Stimulated activated CD4-positive, alpha-beta T cell treated with anti-CD3 and anti-CD28 coated beads, TNF-alpha, amount 100 ng/mL, for 4 hours (primary cell): ENCODE data around the gene MAEA.
A peak's percentile ranks its signal among the peaks of the same experiment; 100 is the strongest.

Source experiments
- DNase-seq, 3 experiments: peaks; one replicate each; pipeline ENCODE4 v3.0.0-alpha.2; 2020; ENCODE audit warnings: low read depth in 3 of 3

MAEA gene

GRCh38 chr4:1300466-1301455 lies 11.1 kb downstream of the MAEA start:
- DNase-seq: no peak

DNA sequence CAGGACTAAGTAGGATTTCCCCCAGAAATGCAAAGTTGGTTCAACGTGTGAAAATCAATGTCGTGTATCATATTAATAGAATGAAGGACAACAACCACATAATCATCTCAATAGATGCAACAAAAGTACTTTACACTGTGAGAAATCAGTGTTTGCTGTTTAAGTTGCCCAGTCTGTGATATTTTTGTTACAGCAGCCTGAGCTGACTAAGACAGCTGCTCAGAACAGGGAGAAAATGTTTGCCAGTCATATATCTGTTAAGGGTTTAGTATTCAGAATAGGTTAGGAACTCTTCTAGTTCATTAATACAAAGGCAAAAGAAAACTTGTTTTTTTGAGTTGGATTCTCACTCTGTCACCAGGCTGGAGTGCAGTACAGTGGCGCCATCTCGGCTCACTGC lies 12.5 kb downstream of the MAEA start:
- DNase-seq: no peak

DNA sequence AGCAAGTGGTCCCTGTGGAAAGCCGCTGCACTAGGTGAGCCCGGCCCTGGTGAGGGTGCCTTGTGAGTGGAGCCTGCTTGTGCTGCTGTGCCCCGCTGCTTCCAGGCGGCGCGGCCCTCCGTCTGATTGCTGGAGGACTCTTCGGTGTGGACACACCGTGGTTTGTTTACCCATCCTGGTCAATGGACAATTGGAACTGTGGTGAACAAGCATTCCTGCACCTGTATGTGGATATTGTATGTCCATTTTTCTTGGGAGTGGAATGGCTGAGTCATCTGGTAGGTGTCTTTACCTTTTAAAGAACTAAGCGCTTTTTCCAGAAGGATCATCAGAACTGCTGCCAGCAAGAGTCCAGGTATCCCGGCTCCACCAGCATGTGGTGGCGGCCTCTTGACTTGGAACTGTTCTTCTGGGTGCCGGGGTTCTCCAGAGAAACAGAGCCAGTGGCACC lies 15.6 kb downstream of the MAEA start:
- DNase-seq: no peak

DNA sequence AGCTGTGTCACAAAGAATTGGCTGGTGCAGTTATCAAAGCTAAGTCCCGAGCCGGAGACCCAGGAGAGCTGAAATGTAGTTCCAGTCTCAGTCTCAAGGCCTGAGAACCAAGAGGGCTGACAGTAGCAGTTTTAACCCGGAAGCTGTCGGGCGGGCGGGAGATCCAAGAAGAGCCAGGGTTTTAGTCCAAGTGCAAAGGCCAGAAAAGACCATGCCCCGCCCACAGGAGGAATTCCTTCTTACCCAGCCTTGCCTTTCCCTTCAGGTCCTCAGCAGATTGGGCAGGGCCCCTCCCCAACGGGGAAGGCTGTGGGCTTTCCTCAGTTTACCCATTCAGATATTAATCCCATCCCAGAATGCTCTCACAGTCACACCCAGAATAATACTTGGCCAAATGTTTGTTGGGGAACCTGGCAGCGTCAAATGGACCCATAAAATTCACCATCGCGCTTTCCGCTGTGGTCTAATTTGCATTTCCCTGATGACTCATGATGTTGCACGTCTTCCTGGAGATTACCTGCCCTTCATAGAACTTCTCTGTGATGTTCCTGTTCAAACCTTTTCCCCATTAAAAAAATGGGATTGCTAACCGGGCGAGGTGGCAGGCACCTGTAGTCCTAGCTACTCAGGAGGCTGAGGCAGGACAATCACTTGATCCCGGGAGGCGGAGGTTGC lies 16.2 kb downstream of the MAEA start:
- no peak for DNase-seq

GRCh38 chr4:1307951-1308735 lies 18.5 kb downstream of the MAEA start:
- DNase-seq: no peak

DNA sequence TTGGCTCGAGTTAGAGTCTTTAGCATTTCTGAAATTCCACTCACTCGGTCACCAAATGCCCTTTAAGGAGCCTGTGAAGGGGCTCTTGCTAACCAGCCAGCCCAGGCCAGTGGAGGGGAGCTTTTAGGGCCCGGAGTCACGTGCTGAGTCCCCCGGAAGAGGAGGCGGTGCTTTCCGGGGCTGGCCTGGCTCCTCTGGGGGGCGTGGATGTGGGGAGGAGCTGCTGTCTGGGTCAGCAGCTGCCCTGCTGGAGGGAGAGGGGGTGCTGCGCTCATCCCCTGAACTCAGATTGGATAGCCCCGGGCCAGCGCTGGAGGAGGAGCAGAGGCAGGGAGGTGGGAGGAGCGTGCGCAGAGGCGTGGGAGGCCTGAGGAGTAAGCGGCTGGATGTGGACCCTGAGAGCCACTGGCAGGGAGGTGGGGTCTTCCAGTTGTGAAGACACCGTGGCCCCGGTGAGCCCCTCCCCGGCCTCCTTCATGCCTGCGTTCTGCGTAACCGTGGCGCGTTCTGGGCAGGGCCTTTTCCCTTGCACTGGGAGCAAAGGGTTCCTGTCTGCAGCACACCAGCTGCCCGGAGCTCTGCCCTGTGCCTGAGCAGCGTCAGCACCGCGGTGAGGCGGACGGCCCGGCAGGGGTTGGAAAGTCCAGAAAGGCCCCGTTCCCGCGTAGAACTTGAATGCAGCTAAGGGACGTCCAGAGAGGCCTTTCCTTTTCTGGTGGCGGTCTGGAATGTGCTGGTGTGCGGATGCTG lies 19.7 kb downstream of the MAEA start:
- peak in 1 of 3 experiments; percentile 33 for DNase-seq

GRCh38 chr4:1310031-1310795 lies 20.5 kb downstream of the MAEA start:
- no peak for DNase-seq

DNA sequence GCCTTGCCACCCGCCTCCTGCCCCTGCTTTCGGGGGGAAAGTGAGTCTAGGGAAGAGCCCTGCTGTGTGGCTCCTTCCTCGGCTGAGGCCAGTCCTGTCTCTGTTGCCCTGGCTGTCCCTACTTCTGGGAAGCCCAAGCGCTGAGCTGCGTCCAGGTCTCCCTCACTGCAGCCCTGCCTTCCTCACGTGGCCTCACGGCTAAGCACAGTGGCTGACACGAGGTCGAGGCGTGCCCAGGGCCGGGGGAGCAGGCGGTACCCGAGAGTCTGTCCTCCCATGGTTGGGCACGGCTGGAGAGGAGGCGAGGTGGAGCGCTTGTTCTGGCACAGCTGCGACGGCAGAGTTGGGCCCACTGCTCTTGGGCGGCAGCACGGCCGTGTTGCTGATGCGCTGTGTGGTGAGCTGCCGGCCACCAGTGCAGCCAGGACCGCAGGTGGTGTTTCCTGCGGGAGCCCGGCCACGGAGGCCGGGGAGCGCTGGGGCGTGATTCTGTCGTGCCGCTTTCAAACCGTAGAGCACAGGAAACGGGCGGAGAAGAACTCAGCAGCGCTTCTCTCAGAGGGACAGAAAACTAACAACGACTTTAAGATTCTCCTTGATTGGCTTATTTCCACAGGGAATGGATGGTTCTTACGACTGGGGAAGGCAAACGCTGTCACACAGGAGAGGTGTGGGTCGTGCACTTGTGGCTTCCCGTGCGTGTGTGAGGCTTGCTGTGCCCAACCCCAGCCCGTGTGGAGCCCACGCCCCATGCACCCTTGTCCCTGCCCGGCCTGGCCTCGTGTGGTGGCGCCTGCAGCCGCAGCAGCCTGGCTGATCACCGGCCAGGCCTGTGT lies 21.3 kb downstream of the MAEA start:
- DNase-seq: no peak

GRCh38 chr4:1312821-1313640 lies 23.3 kb downstream of the MAEA start:
- DNase-seq: no peak

DNA sequence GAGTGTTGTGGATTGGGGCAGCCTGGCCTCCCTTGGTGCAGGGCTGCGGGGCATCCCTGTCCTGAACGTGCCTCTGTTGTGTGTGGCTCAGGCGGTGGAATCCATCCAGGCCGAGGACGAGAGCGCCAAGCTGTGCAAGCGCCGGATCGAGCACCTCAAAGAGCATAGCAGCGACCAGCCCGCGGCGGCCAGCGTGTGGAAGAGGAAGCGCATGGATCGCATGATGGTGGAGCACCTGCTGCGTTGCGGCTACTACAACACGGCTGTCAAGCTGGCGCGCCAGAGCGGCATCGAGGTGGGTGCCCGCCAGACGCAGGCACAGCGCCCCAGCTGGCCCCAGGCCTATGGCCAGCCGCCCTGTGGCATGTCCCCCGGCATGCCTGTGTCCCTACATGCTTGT lies 25.6 kb downstream of the MAEA start:
- DNase-seq: no peak

GRCh38 chr4:1315836-1316536 lies 26.3 kb downstream of the MAEA start:
- DNase-seq: no peak

DNA sequence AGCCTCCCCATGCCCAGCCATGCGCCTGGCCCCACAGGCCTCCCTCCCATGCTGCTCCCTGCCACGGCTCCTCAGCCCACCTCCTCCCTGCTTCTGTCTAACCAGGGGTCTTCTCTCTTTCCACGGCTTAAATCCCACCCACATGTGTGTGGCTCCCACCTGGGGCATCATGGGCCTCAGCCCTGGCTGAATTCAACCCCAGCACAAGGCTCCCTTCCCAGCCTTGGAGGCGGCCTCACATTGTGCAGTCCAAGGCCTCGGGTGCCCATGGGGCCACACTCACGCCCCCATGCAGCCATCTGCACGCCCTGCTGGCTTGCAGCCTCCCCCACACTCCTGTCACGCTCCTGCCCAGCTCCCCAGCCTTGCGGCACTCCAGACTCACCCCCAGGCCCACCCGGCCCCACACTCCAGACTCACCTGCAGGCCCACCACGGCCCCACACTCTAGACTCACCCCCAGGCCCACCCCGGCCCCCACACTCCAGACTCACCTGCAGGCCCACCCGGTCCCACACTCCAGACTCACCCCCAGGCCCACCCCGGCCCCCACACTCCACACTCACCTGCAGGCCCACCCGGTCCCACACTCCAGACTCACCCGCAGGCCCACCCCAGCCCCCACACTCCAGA lies 27.0 kb downstream of the MAEA start:
- no peak for DNase-seq

- DNase-seq: no peak
Observed at GRCh38 chr4:1317177-1318045, 27.7 kb downstream of the MAEA start.

DNA sequence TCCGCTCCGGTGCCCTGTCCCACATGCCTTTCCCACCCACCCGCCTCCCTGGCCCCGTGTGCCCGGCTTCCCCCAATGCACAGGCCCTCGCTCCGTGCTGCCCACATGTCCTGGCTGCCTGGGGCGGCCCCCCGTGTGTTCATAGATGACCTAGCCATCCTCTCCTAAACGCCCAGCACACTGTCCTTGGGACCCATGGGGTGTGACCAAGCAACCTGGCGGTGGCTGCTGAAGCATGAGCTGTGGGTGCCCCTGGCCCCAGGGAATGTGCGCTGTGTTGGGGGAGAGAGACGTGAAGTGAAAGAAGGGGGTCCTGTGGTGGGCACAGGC lies 28.3 kb downstream of the MAEA start:
- no peak for DNase-seq

DNA sequence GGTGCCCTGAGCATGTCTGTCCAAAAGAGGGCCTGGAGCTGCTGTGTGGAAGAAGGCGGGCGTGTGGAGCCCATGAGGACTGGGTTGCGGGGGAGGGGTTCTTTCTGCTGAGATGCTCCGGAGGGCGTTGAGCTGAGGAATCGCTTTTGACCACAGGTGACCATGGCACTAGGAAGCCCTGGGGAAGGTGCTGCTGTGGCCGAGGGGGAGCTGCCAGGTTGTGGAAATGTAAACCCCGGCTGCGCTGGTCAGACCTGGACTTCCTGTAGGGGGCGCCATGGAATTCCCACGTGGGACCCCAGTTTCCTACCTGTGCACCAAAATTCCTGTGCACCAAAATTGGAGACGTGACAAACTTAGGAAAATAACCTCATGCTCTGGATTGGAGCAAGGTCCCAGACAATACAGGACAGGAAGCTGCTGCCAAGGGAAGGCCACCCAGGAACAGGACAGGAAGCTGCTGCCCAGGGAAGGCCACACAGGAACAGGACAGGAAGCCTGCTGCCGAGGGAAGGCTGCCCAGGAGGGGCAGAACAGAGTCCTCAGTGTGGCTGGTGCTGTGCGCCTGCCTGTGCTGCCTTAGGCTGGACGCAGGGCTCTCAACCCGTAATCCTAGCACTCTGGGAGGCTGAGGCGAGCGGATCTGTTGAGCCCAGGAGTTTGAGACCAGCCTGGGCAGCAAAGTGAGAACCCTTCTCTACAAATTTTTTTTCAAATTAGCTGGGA lies 29.0 kb downstream of the MAEA start:
- DNase-seq: no peak

- DNase-seq: no peak
Observed at GRCh38 chr4:1321486-1321885, 31.8 kb downstream of the MAEA start.
